SK-N-SH treated with all-trans-retinoic acid at 6 μM for 48 hours (cell line): Measurements from ENCODE around the gene DYNC1LI2.
A peak's percentile ranks its signal among the peaks of the same experiment; 100 is the strongest.

ENCODE experiments used
- ATAC-seq: fragments of 200-7000 bp; cut with Tn5 transposase; 3 replicates; pipeline ENCODE4 v1.9.1; 2020; ENCODE audit warnings: mild to moderate bottlenecking, moderate library complexity
- CSRNP3 ChIP-seq: fragments of 250-450 bp; sonication (Bioruptor Pico); IDR thresholded peaks from 2 replicates; pipeline ENCODE4 v1.5.1; 2021; ENCODE audit warnings: mild to moderate bottlenecking, moderate library complexity
- ESRRG ChIP-seq: fragments of 250-450 bp; sonication (Bioruptor Pico); IDR thresholded peaks from 2 replicates; pipeline ENCODE4 v1.6.1; 2021; ENCODE audit warnings: mild to moderate bottlenecking
- GLIS3 ChIP-seq: fragments of 250-450 bp; sonication (Bioruptor Pico); IDR thresholded peaks from 2 replicates; pipeline ENCODE4 v1.5.0; 2020; ENCODE audit warnings: mild to moderate bottlenecking, moderate library complexity
- ISL1 ChIP-seq: fragments of 250-450 bp; sonication (Bioruptor Pico); IDR thresholded peaks from 2 replicates; pipeline ENCODE4 v2.1.2; 2022; ENCODE audit warnings: mild to moderate bottlenecking, moderate library complexity
- OSR1 ChIP-seq: fragments of 250-450 bp; sonication (Bioruptor Pico); IDR thresholded peaks from 2 replicates; pipeline ENCODE4 v1.8.0; 2022; ENCODE audit warnings: moderate library complexity, mild to moderate bottlenecking, inconsistent platforms
- RARB ChIP-seq: fragments of 250-450 bp; sonication (Bioruptor Pico); IDR thresholded peaks from 2 replicates; pipeline ENCODE4 v1.8.0; 2021; ENCODE audit warnings: mild to moderate bottlenecking, moderate library complexity
- SNAI2 ChIP-seq: fragments of 250-450 bp; sonication (Bioruptor Pico); IDR thresholded peaks from 2 replicates; pipeline ENCODE4 v1.5.0; 2020; ENCODE audit warnings: mild to moderate bottlenecking, moderate library complexity
- TCF4 ChIP-seq: fragments of 250-450 bp; sonication (Bioruptor Pico); IDR thresholded peaks from 2 replicates; pipeline ENCODE4 v1.8.0; 2021; ENCODE audit warnings: mild to moderate bottlenecking, moderate library complexity, borderline replicate concordance
- TOX ChIP-seq: fragments of 250-450 bp; sonication (Bioruptor Pico); IDR thresholded peaks from 2 replicates; pipeline ENCODE4 v1.8.0; 2021; ENCODE audit warnings: mild to moderate bottlenecking, moderate library complexity, borderline replicate concordance
- ZC3H10 ChIP-seq: fragments of 250-450 bp; sonication (Bioruptor Pico); IDR thresholded peaks from 2 replicates; pipeline ENCODE4 v1.5.1; 2021; ENCODE audit warnings: mild to moderate bottlenecking, moderate library complexity
- ZFP3 ChIP-seq: fragments of 250-450 bp; sonication (Bioruptor Pico); IDR thresholded peaks from 2 replicates; pipeline ENCODE4 v1.5.0; 2020; ENCODE audit warnings: mild to moderate bottlenecking, moderate library complexity
- ZFP30 ChIP-seq: fragments of 450-650 bp; formaldehyde crosslinking; IDR thresholded peaks from 2 replicates; pipeline ENCODE4 v1.5.0; 2022; ENCODE audit warnings: mild to moderate bottlenecking, moderate library complexity
- ZNF70 ChIP-seq: fragments of 450-650 bp; formaldehyde crosslinking; IDR thresholded peaks from 2 replicates; pipeline ENCODE4 v1.5.0; 2020; ENCODE audit warnings: mild to moderate bottlenecking, moderate library complexity
- TF ChIP-seq, protein P1 (sequence below): fragments of 250-450 bp; sonication (Bioruptor Pico); IDR thresholded peaks from 2 replicates; pipeline ENCODE4 v1.8.0; 2020; ENCODE audit warnings: mild to moderate bottlenecking, moderate library complexity, borderline replicate concordance
- TF ChIP-seq, protein P2 (sequence below): fragments of 250-450 bp; sonication (Bioruptor Pico); IDR thresholded peaks from 2 replicates; pipeline ENCODE4 v1.5.1; 2020; ENCODE audit warnings: low read depth, mild to moderate bottlenecking, moderate library complexity
- TF ChIP-seq, protein P3 (sequence below): fragments of 250-450 bp; sonication (Bioruptor Pico); IDR thresholded peaks from 2 replicates; pipeline ENCODE4 v1.5.0; 2020; ENCODE audit warnings: mild to moderate bottlenecking, moderate library complexity

DYNC1LI2 gene

DNA sequence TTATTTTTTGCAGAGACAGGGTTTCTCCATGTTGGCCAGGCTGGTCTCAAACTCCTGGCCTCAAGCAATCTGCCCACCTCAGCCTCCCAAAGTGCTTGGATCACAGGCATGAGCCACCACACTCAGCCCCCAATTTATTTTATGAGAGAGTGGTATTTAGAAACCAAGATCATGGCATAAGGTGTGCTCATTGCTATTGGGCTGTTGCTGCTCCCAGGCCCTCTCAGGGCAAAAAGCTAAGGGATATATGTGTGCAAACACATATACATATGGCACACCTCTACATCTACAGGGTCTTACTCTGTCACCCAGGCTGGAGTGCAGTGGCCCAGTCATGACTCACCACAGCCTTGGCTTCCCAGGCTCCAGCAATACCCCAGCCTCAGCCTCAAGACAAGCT lies 39.8 kb downstream of the DYNC1LI2 start (continued):
- TF ChIP-seq, protein P1, sequence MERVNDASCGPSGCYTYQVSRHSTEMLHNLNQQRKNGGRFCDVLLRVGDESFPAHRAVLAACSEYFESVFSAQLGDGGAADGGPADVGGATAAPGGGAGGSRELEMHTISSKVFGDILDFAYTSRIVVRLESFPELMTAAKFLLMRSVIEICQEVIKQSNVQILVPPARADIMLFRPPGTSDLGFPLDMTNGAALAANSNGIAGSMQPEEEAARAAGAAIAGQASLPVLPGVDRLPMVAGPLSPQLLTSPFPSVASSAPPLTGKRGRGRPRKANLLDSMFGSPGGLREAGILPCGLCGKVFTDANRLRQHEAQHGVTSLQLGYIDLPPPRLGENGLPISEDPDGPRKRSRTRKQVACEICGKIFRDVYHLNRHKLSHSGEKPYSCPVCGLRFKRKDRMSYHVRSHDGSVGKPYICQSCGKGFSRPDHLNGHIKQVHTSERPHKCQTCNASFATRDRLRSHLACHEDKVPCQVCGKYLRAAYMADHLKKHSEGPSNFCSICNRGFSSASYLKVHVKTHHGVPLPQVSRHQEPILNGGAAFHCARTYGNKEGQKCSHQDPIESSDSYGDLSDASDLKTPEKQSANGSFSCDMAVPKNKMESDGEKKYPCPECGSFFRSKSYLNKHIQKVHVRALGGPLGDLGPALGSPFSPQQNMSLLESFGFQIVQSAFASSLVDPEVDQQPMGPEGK (CRISPR knock-in tag), result no peak
- no peak for TF ChIP-seq RARB (CRISPR knock-in tag)
- no peak for TF ChIP-seq ZFP30 (CRISPR knock-in tag)
- TF ChIP-seq ZFP3 (CRISPR knock-in tag), result no peak
- TF ChIP-seq, all 23 proteins: peak for 0

GRCh38 chr16:66706506-66706880 lies 44.9 kb downstream of the DYNC1LI2 start:
- TF ChIP-seq ESRRG (CRISPR knock-in tag) (no peak), ISL1 (CRISPR knock-in tag) (no peak), TOX (no peak), ZFP3 (CRISPR knock-in tag) (no peak)
- TF ChIP-seq, protein P1 (CRISPR knock-in tag), result no peak
- no peak for ATAC-seq

DNA sequence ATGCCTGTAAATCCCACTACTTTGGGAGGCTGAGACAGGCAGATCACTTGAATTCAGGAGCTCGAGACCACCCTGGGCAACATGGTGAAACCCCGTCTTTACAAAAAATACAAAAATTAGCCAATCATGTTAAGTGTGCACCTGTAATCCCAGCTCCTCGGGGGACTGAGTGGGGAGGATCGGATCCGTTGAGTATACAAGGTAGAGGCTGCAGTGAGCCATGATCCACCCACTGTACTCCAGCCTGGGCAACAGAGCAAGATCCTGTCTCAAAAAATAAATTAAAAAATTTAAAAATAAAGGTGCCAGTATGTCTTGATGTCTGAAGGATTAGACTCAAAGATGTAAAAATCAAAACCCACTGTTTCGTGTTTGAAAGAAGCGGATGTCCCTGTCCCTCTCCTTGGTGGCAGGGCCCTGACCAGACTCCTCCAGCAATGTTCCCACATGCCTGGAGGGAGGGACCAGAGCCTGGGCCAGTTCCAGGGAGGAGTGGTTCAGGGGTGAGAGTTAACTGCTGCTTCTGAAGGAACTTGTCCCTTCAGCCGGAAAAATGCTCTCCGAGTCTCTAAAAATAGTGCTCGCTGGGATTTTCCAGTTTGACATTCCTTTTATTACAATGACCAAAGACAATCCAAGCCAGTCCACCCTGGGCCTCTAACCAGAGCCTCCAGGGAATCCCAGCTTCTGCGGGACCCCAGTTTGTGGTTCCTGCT lies 45.5 kb downstream of the DYNC1LI2 start:
- TF ChIP-seq, protein P2, sequence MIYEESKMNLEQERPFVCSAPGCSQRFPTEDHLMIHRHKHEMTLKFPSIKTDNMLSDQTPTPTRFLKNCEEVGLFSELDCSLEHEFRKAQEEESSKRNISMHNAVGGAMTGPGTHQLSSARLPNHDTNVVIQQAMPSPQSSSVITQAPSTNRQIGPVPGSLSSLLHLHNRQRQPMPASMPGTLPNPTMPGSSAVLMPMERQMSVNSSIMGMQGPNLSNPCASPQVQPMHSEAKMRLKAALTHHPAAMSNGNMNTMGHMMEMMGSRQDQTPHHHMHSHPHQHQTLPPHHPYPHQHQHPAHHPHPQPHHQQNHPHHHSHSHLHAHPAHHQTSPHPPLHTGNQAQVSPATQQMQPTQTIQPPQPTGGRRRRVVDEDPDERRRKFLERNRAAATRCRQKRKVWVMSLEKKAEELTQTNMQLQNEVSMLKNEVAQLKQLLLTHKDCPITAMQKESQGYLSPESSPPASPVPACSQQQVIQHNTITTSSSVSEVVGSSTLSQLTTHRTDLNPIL (CRISPR knock-in tag), result no peak
- no peak for TF ChIP-seq ZC3H10 (CRISPR knock-in tag)
- no peak for TF ChIP-seq RARB (CRISPR knock-in tag)
- no peak for TF ChIP-seq TCF4 (CRISPR knock-in tag)
- TF ChIP-seq ZFP3 (CRISPR knock-in tag), result no peak
- no peak for TF ChIP-seq OSR1
- TF ChIP-seq ISL1 (CRISPR knock-in tag), result no peak
- no peak for TF ChIP-seq CSRNP3 (CRISPR knock-in tag)
- no peak for TF ChIP-seq SNAI2
- no peak for TF ChIP-seq GLIS3 (CRISPR knock-in tag)
- TF ChIP-seq, protein P1 (CRISPR knock-in tag), result no peak
- no peak for TF ChIP-seq ZNF70
- no peak for TF ChIP-seq TOX
- peak; percentile 45; the same call in 2 of the 3 replicates for ATAC-seq

GRCh38 chr16:66703406-66704215 lies 47.8 kb downstream of the DYNC1LI2 start:
- peak; percentile 71 for ATAC-seq
- TF ChIP-seq SNAI2, result no peak
- TF ChIP-seq, protein P3, sequence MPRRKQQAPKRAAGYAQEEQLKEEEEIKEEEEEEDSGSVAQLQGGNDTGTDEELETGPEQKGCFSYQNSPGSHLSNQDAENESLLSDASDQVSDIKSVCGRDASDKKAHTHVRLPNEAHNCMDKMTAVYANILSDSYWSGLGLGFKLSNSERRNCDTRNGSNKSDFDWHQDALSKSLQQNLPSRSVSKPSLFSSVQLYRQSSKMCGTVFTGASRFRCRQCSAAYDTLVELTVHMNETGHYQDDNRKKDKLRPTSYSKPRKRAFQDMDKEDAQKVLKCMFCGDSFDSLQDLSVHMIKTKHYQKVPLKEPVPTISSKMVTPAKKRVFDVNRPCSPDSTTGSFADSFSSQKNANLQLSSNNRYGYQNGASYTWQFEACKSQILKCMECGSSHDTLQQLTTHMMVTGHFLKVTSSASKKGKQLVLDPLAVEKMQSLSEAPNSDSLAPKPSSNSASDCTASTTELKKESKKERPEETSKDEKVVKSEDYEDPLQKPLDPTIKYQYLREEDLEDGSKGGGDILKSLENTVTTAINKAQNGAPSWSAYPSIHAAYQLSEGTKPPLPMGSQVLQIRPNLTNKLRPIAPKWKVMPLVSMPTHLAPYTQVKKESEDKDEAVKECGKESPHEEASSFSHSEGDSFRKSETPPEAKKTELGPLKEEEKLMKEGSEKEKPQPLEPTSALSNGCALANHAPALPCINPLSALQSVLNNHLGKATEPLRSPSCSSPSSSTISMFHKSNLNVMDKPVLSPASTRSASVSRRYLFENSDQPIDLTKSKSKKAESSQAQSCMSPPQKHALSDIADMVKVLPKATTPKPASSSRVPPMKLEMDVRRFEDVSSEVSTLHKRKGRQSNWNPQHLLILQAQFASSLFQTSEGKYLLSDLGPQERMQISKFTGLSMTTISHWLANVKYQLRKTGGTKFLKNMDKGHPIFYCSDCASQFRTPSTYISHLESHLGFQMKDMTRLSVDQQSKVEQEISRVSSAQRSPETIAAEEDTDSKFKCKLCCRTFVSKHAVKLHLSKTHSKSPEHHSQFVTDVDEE (CRISPR knock-in tag), result peak; percentile 44; the same call in 1 of the 2 replicates
- peak; percentile 77; the same call in 1 of the 2 replicates for TF ChIP-seq TCF4 (CRISPR knock-in tag)
